ENCODE data around the gene RAB7A.
"Not testable (repeated sequence)": the region's sequence is repeated elsewhere in the genome, so short reads cannot be mapped to it uniquely, and the experiment has no call there.

Gene RAB7A

GRCh38 chr3:128735884-128736283 is 9.9 kb downstream of the RAB7A start:
- no peaks in the 10 kb centered on the region for H3K9me3 ChIP-seq (ENCODE audit: control insufficient read depth, insufficient read depth, low read length)
- H3K27me3 ChIP-seq (ENCODE audit: control insufficient read depth, insufficient read depth, low read length): no peaks in the 10 kb centered on the region
- peaks cover 3% of the 10 kb centered on the region for H3K36me3 ChIP-seq (ENCODE audit: control insufficient read depth, insufficient read depth, low read length)
- no peak overlapping the region for H3K9ac ChIP-seq (ENCODE audit: low read depth, low read length)
- H3K4me3 ChIP-seq (ENCODE audit: low read depth, low read length): no peak overlapping the region
- H3K4me1 ChIP-seq (ENCODE audit: control insufficient read depth, insufficient read depth, low read length): peaks cover 7% of the 10 kb centered on the region

DNA sequence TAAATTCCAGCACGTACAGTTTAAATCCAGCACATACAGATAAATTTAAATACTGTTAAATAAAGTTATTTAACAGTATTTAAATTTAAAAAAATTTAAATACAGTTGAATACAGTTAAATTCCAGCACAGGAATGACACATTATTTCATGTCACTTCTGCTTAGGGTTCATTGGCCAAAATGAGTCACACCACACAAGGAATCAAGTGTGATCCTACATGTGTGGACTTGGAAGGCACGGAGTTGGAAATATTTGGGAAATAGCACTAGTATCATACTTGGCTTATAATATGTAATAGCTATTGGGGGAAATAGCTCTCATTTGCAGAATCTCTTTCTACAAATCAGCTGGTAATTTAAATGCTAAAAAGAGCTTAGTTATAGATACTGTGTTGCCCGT is 10.6 kb downstream of the RAB7A start:
- no peaks in the 10 kb centered on the region for H3K27me3 ChIP-seq (ENCODE audit: control insufficient read depth, insufficient read depth, low read length)
- H3K4me1 ChIP-seq (ENCODE audit: control insufficient read depth, insufficient read depth, low read length): peaks cover 5% of the 10 kb centered on the region
- H3K4me3 ChIP-seq (ENCODE audit: low read depth, low read length): no peak overlapping the region
- H3K36me3 ChIP-seq (ENCODE audit: control insufficient read depth, insufficient read depth, low read length): peaks cover 3% of the 10 kb centered on the region
- H3K9me3 ChIP-seq (ENCODE audit: control insufficient read depth, insufficient read depth, low read length): no peaks in the 10 kb centered on the region
- H3K9ac ChIP-seq (ENCODE audit: low read depth, low read length): no peak overlapping the region

DNA sequence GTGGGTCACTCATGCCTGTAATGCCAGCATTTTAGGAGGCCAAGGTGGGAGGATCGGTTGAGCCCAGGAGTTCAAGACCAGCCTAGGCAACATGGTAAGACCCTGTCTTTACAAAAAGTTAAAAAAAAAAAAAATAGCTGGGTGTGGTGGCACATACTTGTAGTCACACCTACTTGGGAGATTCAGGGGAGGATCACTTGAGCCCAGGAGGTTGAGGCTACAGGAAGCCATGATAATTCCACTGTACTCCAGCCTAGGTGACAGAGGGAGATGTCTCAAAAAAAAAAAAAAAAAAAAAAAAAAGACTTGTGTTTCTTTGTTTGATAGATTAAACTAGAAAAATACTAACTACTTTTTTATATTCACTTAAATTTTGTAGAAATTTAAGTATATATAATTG is 14.6 kb downstream of the RAB7A start:
- Histone ChIP-seq H3K36me3 (ENCODE audit: control insufficient read depth, insufficient read depth, low read length) (peaks cover 12% of the 10 kb centered on the region), H3K27me3 (ENCODE audit: control insufficient read depth, insufficient read depth, low read length) (no peaks in the 10 kb centered on the region), H3K9me3 (ENCODE audit: control insufficient read depth, insufficient read depth, low read length) (no peaks in the 10 kb centered on the region), H3K9ac (ENCODE audit: low read depth, low read length) (no peak overlapping the region), H3K4me1 (ENCODE audit: control insufficient read depth, insufficient read depth, low read length) (no peaks in the 10 kb centered on the region), H3K4me3 (ENCODE audit: low read depth, low read length) (no peak overlapping the region)

DNA sequence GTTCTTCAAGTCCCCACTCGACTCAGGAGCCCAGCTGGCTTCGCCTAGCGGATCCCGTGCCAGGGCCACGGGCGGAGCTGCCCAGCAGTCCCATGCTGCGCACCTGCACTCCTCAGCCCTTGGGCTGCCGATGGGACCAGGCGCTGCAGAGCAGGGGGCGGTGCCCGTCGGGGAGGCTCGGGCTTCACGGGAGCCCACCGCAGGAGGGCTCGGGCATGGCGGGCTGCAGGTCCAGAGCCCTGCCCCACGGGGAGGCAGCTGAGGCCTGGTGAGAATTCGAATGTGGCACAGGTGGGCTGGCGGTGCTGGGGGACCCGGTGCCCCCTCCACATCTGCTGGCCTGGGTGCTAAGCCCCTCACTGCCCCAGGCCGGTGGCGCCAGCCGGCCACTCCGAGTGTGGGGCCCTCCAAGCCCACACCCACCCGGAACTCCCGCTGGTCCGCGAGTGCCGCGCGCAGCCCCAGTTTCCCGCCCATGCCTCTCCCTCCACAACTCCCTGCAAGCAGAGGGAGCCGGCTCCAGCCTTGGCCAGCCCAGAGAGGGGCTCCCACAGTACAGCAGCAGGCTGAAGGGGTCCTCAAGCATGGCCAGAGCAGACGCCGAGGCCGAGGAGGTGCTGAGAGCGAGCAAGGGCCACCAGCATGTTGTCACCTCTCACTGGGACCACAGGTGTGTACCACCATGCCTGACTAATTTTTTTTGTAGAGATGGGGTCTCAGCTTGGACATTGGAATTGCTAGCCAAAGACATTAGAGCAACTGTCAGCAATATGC is 17.0 kb downstream of the RAB7A start:
- Histone ChIP-seq H3K4me3 (ENCODE audit: low read depth, low read length) (no peak overlapping the region), H3K27me3 (ENCODE audit: control insufficient read depth, insufficient read depth, low read length) (no peaks in the 10 kb centered on the region), H3K9ac (ENCODE audit: low read depth, low read length) (no peak overlapping the region), H3K36me3 (ENCODE audit: control insufficient read depth, insufficient read depth, low read length) (peaks cover 13% of the 10 kb centered on the region), H3K4me1 (ENCODE audit: control insufficient read depth, insufficient read depth, low read length) (no peaks in the 10 kb centered on the region), H3K9me3 (ENCODE audit: control insufficient read depth, insufficient read depth, low read length) (no peaks in the 10 kb centered on the region)

- Histone ChIP-seq H3K4me3 (ENCODE audit: low read depth, low read length) (no peak overlapping the region), H3K36me3 (ENCODE audit: control insufficient read depth, insufficient read depth, low read length) (peaks cover 12% of the 10 kb centered on the region), H3K27me3 (ENCODE audit: control insufficient read depth, insufficient read depth, low read length) (no peaks in the 10 kb centered on the region), H3K9ac (ENCODE audit: low read depth, low read length) (no peak overlapping the region), H3K4me1 (ENCODE audit: control insufficient read depth, insufficient read depth, low read length) (no peaks in the 10 kb centered on the region), H3K9me3 (ENCODE audit: control insufficient read depth, insufficient read depth, low read length) (no peaks in the 10 kb centered on the region)
Measured at GRCh38 chr3:128745742-128746141, 19.8 kb downstream of the RAB7A start.

- Histone ChIP-seq H3K9ac (ENCODE audit: low read depth, low read length) (no peak overlapping the region), H3K9me3 (ENCODE audit: control insufficient read depth, insufficient read depth, low read length) (no peaks in the 10 kb centered on the region), H3K36me3 (ENCODE audit: control insufficient read depth, insufficient read depth, low read length) (peaks cover 15% of the 10 kb centered on the region), H3K27me3 (ENCODE audit: control insufficient read depth, insufficient read depth, low read length) (no peaks in the 10 kb centered on the region), H3K4me3 (ENCODE audit: low read depth, low read length) (no peak overlapping the region), H3K4me1 (ENCODE audit: control insufficient read depth, insufficient read depth, low read length) (no peaks in the 10 kb centered on the region)
Measured at GRCh38 chr3:128746881-128747280, 20.9 kb downstream of the RAB7A start.

DNA sequence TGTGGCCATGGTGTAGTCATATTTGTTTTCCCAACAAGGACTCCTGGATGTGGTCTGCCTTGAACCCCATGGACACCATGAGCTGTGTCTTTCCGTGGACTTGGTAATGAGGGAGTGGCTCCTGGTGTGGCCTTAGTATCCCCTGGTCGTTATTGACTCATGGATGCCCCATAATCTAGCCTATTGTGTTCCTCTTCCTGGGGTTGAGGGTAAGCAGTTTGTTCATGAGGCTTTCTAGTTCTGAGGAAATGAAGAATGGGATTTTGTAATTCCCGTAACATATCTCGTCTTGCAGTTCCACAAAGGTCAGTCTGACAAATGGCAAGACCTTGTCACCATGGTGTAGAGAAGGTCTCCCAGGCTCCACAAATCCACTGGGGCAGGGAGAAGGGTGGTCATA is 22.6 kb downstream of the RAB7A start:
- no peak overlapping the region for H3K4me3 ChIP-seq (ENCODE audit: low read depth, low read length)
- H3K9me3 ChIP-seq (ENCODE audit: control insufficient read depth, insufficient read depth, low read length): no peaks in the 10 kb centered on the region
- peaks cover 6% of the 10 kb centered on the region for H3K36me3 ChIP-seq (ENCODE audit: control insufficient read depth, insufficient read depth, low read length)
- no peak overlapping the region for H3K9ac ChIP-seq (ENCODE audit: low read depth, low read length)
- H3K27me3 ChIP-seq (ENCODE audit: control insufficient read depth, insufficient read depth, low read length): no peaks in the 10 kb centered on the region
- H3K4me1 ChIP-seq (ENCODE audit: control insufficient read depth, insufficient read depth, low read length): no peaks in the 10 kb centered on the region

GRCh38 chr3:128749035-128749434 is 23.1 kb downstream of the RAB7A start:
- H3K27me3 ChIP-seq (ENCODE audit: control insufficient read depth, insufficient read depth, low read length): no peaks in the 10 kb centered on the region
- H3K4me3 ChIP-seq (ENCODE audit: low read depth, low read length): no peak overlapping the region
- no peaks in the 10 kb centered on the region for H3K9me3 ChIP-seq (ENCODE audit: control insufficient read depth, insufficient read depth, low read length)
- H3K36me3 ChIP-seq (ENCODE audit: control insufficient read depth, insufficient read depth, low read length): peaks cover 6% of the 10 kb centered on the region
- H3K9ac ChIP-seq (ENCODE audit: low read depth, low read length): no peak overlapping the region
- H3K4me1 ChIP-seq (ENCODE audit: control insufficient read depth, insufficient read depth, low read length): no peaks in the 10 kb centered on the region

DNA sequence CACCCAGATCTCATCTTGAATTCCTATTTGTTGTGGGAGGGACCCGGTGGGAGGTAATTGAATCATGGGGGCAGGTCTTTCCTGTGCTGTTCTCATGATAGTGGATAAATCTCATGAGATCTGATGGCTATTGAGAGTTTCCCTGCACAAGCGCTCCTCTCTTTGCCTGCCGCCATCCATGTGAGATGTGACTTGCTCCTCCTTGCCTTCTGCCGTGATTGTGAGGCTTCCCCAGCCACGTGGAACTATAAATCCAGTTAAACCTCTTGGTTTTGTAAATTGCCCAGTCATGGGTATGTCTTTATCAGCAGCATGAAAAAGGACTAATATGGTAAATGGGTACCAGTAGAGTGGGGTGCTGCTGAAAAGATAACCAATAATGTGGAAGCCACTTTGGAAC is 23.6 kb downstream of the RAB7A start:
- not testable (repeated sequence) for H3K36me3 ChIP-seq (ENCODE audit: control insufficient read depth, insufficient read depth, low read length); H3K9me3 ChIP-seq (ENCODE audit: control insufficient read depth, insufficient read depth, low read length)

DNA sequence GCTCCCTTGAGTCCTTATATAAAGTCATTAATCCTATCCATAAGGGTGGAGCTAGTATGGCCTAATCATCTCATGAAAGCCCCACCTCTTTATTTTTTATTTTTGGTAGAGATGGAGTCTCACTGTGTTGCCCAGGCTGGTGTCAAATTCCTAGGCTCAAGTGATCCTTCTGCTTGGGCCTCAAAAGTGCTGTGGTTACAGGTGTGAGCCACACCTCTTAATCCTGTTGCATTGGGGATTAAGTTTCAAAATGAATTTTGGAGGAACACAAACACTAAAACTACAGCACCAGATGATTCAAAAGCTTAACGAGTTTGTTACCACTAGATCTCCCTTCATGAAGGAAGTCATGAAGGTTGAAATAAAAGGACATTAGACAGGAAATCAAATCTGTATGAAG is 27.7 kb downstream of the RAB7A start:
- H3K9ac ChIP-seq (ENCODE audit: low read depth, low read length): no peak overlapping the region
- peaks cover 3% of the 10 kb centered on the region for H3K36me3 ChIP-seq (ENCODE audit: control insufficient read depth, insufficient read depth, low read length)
- H3K27me3 ChIP-seq (ENCODE audit: control insufficient read depth, insufficient read depth, low read length): no peaks in the 10 kb centered on the region
- H3K9me3 ChIP-seq (ENCODE audit: control insufficient read depth, insufficient read depth, low read length): no peaks in the 10 kb centered on the region
- no peak overlapping the region for H3K4me3 ChIP-seq (ENCODE audit: low read depth, low read length)
- H3K4me1 ChIP-seq (ENCODE audit: control insufficient read depth, insufficient read depth, low read length): no peaks in the 10 kb centered on the region

More for the DNA sequence above, 23.6 kb downstream of the RAB7A start:
- not testable (repeated sequence) for H3K4me3 ChIP-seq (ENCODE audit: low read depth, low read length); H3K4me1 ChIP-seq (ENCODE audit: control insufficient read depth, insufficient read depth, low read length); H3K27me3 ChIP-seq (ENCODE audit: control insufficient read depth, insufficient read depth, low read length); H3K9ac ChIP-seq (ENCODE audit: low read depth, low read length)

DNA sequence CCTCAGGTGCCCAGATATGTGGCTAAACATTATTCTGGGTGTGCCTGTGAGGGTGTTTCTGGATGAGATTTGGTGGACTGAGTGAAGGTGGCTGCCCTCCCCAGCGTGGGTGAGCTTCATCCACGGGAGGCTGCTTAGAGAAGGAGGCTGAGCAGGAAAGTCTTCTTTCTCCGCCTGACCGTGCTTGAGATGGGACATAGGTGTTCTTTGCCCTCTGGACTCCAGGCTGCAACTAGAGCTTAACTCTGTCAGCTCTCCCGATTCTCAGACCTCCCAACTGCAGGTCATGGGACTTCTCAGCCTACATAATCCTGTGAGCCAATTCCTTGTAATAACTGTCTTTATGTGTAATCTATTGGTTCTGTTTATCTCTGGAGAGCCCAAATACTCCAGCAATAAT is 34.1 kb downstream of the RAB7A start:
- Histone ChIP-seq H3K9me3 (ENCODE audit: control insufficient read depth, insufficient read depth, low read length) (no peaks in the 10 kb centered on the region), H3K4me3 (ENCODE audit: low read depth, low read length) (no peak overlapping the region), H3K27me3 (ENCODE audit: control insufficient read depth, insufficient read depth, low read length) (no peaks in the 10 kb centered on the region), H3K36me3 (ENCODE audit: control insufficient read depth, insufficient read depth, low read length) (no peaks in the 10 kb centered on the region), H3K9ac (ENCODE audit: low read depth, low read length) (no peak overlapping the region), H3K4me1 (ENCODE audit: control insufficient read depth, insufficient read depth, low read length) (no peaks in the 10 kb centered on the region)

- Histone ChIP-seq H3K27me3 (ENCODE audit: control insufficient read depth, insufficient read depth, low read length) (no peaks in the 10 kb centered on the region), H3K4me1 (ENCODE audit: control insufficient read depth, insufficient read depth, low read length) (no peaks in the 10 kb centered on the region), H3K4me3 (ENCODE audit: low read depth, low read length) (no peak overlapping the region), H3K9ac (ENCODE audit: low read depth, low read length) (no peak overlapping the region), H3K9me3 (ENCODE audit: control insufficient read depth, insufficient read depth, low read length) (no peaks in the 10 kb centered on the region), H3K36me3 (ENCODE audit: control insufficient read depth, insufficient read depth, low read length) (no peaks in the 10 kb centered on the region)
Measured at GRCh38 chr3:128760881-128761280, 34.9 kb downstream of the RAB7A start.

Data from iPS-15b (cell line).